ENCODE data around the gene STK24.

STK24 gene

DNA sequence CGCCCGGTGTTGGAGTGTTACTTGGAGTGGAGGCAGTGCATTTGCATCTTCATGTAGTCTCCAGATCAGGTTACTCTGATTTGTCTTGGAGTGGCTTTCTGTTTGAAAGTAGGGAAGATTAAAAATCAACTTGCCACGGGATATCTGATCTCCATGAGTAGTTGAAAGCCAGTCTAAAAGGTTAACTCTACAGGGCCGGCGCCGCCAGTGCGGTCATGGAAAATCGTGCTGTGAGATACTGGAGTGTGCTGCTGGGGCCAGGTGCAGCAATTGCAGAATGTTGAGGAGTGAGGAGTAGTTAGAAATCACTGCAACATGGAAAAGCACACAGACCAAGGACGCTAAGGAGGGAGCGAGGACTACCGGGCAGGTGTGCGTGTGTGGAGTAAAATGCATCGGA is 175.0 kb downstream of the STK24 start:
- no peak for DNase-seq

DNA sequence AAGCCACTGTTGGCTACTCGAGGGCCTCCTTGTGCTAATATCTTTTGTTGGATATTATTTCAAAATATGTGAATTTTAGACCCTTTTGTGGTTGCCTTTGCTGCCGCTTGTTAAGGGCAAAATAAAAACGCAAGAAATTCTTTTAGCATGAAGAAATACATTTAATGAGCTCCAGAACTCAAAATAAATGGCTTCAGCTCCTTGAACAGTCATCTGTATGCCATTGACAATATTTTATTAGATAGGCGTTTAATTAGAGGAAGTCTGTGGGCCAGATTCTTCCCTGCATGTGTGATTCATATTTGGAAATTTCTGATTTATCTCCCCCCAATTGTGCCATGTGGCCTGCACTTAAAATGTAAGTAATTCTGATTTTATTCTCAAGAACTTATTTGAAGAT is 177.2 kb downstream of the STK24 start:
- no peak for DNase-seq

DNA sequence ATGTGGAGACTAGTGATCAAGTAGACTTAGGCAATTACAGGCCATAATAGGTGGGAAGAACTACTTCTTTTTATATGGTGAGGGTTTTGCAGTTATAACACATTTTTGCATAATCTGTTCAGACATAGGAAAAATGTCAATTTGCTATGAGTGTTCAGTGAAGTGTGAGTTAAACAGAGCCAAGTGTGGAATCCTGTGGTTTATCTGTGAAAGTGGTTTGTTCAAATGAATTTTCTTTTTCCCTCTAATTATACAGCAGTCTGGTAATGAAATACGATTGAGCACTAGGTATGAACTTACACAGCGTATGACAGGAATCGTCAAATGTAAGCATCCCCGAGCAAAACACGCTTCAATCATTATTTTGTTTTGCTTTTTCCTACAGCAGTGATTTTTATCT is 178.3 kb downstream of the STK24 start:
- no peak for DNase-seq

DNA sequence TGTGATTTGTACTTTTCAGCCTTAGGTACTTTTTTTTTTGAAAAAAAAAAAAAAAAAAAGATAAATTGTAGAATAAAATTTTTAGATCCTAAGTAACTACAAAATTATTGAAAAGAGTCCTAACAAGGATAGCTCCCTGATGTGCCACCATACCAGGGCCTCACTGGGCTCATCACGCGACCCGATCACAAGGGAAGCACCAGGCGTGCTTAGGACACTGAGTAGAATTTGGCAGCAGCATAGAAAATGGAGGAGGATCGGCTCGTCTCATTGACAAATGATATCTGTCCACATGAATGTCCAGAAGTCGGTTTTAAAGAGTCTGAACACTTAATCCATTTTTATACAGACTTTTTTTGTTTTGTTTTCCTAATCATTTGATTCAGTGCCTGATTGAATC is 179.0 kb downstream of the STK24 start:
- DNase-seq = no peak

DNA sequence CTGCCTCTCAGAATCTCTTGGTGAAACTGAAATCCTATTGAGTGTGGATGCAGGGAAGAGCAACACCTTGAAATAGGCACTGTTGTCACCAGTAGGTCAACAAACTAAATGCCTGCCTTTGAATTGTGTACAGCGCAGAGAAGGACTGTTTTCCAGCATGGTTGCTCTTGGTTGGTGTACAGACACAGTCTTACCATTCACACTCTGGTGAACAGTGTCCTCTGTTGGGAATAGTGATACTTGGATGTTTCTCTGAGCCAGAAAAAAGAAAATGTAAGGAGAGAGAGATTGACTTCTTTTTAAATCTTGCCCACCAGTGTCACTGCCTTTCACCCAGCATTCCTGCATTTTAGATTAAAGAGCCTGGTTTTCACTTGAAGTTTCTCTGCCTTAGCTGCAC is 179.7 kb downstream of the STK24 start:
- DNase-seq = no peak

DNA sequence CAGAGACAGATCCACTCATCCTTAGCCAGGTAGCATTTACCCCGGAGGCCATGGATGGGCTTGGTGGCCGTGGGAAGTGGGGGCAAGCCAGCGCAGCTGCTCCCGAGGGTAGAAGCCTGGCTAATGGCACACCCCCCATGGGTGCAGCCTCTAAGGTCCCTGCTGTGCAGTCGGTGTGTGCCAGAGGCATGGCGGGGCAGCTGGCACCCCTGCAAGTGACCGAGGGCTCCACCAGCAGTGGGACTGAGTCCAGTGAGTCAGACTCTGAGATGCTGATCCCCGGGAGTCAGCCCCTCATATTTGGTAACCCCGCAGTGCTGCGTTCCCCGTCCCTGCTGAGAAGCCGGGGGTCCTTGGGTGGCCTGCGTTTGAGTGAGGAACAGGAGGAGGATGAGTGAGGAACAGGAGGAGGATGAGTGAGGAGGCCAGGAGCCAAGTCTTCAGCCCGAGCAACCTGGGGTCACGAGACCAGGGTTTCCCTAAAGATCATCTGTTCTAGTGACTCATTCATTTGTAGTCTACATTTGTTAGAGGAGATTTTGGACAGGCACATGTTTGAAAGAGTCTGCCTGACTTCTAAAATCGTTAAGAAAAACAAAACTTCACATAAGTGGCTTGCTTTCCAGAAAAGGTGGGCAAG is 180.7 kb downstream of the STK24 start:
- DNase-seq = no peak
